Fibroblast of mammary gland (primary cell): ENCODE data around the gene LMTK2.

Source experiments
- DNase-seq: peaks from one replicate; pipeline ENCODE4 v3.0.0-alpha.2; 2010; ENCODE audit warnings: low read depth
- H3K4me3 ChIP-seq: 2 replicates; pipeline ENCODE4 v1.5.1; 2011; ENCODE audit warnings: low read depth, mild to moderate bottlenecking, low read length, moderate library complexity; ENCODE audit not compliant: control insufficient read depth
- TF ChIP-seq, protein P1 (sequence below): conservative IDR thresholded peaks from 2 replicates; pipeline ENCODE4 v1.5.1; 2011; ENCODE audit warnings: low read depth, low read length, inconsistent platforms; ENCODE audit not compliant: control insufficient read depth, insufficient read depth

Gene LMTK2

GRCh38 chr7:98085674-98086073 lies 21.0 kb upstream of the LMTK2 start:
- TF ChIP-seq, protein P1, sequence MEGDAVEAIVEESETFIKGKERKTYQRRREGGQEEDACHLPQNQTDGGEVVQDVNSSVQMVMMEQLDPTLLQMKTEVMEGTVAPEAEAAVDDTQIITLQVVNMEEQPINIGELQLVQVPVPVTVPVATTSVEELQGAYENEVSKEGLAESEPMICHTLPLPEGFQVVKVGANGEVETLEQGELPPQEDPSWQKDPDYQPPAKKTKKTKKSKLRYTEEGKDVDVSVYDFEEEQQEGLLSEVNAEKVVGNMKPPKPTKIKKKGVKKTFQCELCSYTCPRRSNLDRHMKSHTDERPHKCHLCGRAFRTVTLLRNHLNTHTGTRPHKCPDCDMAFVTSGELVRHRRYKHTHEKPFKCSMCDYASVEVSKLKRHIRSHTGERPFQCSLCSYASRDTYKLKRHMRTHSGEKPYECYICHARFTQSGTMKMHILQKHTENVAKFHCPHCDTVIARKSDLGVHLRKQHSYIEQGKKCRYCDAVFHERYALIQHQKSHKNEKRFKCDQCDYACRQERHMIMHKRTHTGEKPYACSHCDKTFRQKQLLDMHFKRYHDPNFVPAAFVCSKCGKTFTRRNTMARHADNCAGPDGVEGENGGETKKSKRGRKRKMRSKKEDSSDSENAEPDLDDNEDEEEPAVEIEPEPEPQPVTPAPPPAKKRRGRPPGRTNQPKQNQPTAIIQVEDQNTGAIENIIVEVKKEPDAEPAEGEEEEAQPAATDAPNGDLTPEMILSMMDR: no peak
- no peak for DNase-seq

DNA sequence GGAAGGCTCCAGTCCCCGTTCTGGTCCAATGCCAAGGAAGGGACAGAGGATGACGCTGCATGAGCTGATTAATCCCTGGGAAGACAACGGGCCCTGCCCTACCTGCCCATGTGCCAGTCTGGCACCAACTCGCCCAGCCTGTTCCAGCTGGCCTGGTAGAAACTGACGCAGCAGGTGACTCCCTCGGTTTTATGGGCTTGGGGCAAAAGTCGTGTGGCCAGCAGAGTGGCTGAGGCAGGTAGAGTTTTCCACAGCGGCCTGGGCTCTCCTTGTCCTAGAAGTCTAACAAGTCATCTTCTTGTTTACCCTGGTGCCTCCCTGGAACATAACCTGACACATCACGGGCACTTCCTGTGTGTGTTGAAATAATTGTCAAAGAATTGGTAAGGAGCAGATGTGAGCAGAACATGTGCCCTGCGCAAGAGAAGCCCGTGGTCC lies 20.4 kb upstream of the LMTK2 start:
- no peak overlapping the region for H3K4me3 ChIP-seq
- no peak for DNase-seq
- TF ChIP-seq, protein P1: no peak

More at GRCh38 chr7:98085674-98086073, 21.0 kb upstream of the LMTK2 start:
- H3K4me3 ChIP-seq: no peak overlapping the region

DNA sequence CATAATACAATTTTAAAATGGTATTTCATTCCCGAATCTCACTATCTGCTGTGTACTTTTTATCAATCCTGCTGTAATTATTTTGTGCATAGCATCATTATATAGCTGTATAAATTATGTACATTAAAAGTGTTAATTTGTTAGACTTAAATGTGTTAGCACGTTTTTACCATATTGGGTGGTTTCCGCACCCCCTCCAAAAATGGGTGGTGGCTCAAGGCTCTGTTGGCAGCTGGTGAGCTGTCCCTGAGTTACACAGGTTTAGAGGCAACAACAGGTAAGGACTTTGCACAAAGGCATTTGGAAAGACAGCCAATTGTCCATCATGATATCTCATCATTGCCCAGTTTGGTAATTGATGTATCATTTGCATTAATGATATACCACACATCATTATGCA lies 18.6 kb upstream of the LMTK2 start:
- no peak overlapping the region for H3K4me3 ChIP-seq
- TF ChIP-seq, protein P1: no peak
- DNase-seq: no peak

- TF ChIP-seq, protein P1: no peak
- DNase-seq: no peak
- no peak overlapping the region for H3K4me3 ChIP-seq
Observed at GRCh38 chr7:98090116-98090515, 16.5 kb upstream of the LMTK2 start.

DNA sequence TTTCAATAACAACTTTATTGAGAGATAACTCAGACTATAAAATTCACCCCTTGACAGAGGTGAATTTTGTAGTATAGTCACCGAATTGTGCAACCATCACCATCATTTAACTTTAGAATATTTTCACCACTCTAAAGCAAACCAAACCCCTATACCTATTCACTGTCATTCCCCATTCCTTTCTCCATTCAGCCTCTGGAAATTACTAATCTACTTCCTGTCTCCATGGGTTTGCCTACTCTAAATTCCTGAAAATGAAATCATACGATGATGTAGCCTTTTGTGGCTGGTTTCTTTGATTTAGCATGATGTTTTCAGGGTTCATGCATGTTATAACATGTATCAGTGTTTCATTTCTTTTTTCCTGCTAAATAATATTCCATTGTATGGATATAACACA lies 15.6 kb upstream of the LMTK2 start:
- DNase-seq: no peak
- TF ChIP-seq, protein P1: no peak
- no peak overlapping the region for H3K4me3 ChIP-seq

DNA sequence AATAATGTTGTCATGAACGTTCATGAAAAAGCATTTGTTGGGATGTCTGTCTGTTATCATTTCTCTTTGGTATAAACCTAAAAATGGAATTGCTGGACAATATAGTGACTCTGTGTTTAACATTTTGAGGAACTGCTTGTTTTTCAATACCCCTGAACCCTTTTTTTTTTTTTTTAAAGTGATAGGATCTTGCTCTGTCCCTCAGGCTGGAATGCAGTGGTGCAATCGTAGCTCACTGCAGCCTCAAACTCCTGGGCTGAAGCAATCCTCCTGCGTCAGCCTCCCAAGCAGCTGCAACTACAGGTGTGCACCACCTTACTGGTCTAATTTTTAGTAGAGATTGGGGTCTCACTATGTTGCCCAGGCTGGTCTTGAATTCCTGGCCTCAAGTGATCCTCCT lies 15.1 kb upstream of the LMTK2 start:
- TF ChIP-seq, protein P1: no peak
- H3K4me3 ChIP-seq: no peak overlapping the region

GRCh38 chr7:98097042-98097645 lies 9.5 kb upstream of the LMTK2 start:
- TF ChIP-seq, protein P1: no peak
- no peak overlapping the region for H3K4me3 ChIP-seq
- no peak for DNase-seq

More for the DNA sequence above, 15.1 kb upstream of the LMTK2 start:
- no peak for DNase-seq
